SHP77 (cell line): Measurements from ENCODE around the gene TTC39A.

Experiments
- DNase-seq, 2 experiments: peaks; one replicate each; lab custom pipeline; 2025; lab: John Stamatoyannopoulos, UW

Gene TTC39A

DNA sequence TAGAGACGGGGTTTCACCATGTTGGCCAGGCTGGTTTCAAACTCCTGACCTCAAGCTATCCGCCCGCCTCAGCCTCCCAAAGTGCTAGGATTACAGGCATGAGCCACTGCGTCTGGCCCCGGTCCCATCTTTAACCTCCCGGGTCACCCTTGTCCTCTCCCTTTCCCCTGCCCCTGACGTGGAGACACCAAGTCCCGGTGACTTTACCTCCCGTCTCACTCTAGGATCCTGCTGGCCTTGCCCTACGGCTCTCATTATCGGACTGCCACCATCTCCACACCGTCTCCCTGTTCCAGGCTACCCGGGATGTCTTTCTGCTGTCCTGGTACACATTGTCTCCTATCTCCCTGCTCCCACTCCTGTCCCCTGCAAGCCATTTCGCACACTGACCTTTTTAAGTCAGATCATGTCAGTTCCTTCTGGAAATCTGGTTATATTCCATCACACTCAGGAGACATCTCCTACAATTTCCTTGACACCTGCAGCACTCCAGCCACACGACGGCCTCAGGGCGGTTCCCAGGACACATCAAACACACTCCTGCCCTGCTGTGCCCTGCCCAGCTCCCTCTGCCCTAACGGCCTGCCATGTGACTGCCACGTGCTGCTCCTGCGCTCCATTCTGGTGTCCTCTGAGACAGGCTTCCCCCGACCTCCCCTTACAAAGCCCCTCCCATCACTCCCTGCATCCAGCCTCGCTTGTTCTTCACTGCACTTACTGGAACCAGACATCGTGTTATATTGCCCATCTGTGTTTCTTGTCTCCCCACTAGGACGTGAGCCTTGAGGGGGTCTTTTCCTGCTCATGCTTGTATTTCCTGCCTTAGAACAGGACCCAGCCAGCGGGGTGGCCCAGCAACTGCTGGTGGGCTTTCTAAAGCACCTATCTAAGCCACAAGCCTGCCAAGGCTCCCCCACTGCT is 32.7 kb downstream of the TTC39A start:
- DNase-seq = no peak

DNA sequence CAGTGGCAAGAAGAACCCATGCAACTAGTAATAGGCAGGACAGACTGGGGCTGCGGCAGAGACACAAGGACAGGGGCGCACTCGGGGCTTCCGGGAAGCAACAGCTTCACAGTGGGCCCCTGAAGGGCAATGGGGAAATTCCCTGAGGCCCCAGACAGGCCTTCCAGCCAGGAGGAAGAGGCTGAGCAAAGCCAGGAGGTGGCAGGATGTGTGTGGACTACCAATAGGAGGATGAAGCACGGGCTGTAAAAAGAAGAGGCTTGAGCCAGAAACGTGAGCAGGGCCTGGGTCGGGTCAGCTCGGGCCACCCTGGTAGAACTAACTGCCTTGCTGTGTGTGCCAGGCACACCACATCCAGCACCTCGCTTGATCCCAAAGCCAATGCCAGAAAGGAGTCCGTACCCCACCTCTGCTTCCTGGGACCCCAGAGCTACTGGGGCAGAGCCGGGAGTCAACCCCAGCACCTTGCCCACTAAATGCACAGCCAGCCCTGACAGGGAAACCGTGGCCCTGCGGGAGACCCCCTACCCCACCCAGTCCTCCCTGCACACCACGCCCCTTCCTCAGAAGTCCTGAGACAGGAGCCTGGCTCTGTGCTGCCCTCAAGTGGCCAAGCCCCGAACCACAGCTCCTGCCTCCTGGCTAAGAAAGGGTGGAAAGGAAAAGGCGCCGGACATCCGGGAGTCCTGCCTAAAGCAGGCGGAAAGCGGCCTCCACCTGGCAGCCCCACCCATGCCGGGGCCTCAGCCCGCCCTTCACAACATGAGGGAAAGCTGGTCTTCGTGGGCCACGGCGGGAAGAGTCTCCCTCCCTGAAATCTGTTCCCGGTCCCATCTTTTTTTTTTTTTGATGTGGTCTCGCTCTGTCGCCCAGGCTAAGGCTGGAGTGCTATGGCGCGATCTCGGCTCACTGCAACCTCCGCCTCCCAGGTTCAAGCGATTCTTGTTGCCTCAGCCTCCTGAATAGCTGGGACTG is 33.7 kb downstream of the TTC39A start:
- DNase-seq = peak; percentile 74 to 79

DNA sequence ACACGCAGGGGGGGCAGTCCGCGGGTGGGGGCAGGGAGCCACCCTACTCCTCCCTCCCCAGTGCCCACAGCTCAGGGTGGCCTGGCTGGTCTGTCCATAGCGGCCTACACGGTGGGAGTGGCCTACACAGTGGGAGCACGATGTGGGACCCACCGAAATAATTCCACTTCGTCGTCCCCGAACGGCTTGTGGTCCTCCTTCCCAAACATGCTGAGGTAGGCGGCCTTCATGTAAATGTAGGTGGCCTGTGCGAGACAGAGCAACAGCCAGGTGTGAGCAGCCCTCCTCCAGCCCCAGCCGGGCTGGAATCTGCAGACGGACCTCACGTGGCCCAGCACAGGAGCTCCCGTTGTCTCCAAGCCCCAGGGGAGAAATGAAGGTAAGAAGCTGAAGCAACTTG is 34.4 kb downstream of the TTC39A start:
- no peak for DNase-seq

DNA sequence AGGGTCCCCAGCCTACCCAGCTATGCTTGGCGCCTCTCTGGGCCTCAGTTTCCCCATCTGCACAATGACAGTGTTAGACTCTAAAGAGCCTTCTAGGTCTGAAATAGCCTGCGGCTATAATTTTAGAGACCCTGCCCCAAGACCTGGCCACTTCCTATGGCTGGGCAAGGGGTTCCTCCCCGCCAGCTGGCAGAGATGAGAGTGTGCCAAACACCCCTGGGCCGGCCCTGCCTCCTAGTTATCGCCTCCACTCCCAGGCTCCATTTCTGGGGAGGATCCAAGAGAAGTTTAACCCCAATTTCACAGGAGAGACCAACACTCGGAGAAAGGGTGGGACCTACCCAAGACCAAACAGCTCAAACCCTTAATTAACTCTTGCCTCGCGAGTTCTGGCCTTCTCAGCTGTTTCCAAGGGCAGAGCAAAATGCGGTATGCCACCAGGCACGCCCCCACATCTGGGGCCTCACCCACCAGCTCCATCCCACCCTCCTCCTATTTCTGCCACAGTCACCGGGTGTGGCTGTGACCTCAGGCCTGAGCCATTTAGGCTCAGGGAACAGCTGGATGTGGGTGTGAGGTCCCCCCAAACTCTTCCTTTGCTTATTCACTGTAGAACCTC is 35.7 kb downstream of the TTC39A start:
- no peak for DNase-seq

DNA sequence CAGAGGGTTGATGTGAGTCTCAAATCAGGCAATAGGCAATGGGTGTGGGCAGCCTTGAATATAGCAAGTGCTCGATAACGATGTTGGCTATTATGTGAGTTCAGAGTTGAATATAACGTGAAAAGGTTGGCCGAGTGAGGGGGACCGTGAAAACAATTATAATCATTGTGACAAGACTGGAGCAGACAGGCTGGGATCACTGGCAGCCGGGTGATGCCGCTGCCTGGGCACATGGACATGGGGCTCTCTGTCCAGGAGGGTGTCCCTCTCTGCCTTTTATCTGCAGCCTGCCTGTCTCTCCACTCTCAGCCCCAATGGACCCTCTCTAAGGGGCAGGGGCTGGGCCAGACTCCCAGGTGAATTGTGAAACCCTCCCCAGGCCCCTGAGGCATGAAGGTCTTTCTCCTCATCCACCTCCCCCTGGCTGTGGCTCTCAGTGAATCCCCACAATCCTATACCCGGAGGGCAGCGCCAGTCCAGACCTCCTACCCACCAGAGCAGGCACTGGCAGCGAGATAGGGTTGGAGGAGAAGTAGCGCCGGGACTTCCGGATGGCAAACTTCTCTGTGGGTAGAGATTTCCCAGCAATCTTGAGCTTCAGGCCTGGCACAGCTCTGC is 36.4 kb downstream of the TTC39A start:
- DNase-seq = no peak

DNA sequence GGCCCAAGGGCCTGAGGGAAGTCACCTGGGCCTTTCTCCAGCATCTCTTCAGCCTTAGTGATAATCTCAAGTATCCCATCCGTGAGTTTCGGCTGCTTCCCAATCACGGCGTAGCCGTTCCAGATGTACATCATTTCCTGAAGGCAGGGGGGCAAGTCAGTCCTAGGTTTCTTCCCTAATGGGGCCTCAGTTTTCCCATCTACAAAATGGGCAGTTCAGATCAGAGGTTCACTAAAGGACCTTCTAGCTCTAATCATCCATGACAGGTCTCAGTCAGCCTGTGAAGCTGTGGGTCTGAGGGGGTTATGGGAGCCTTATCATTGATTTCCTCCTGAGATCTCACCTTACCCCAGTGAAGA is 39.9 kb downstream of the TTC39A start:
- no peak for DNase-seq

DNA sequence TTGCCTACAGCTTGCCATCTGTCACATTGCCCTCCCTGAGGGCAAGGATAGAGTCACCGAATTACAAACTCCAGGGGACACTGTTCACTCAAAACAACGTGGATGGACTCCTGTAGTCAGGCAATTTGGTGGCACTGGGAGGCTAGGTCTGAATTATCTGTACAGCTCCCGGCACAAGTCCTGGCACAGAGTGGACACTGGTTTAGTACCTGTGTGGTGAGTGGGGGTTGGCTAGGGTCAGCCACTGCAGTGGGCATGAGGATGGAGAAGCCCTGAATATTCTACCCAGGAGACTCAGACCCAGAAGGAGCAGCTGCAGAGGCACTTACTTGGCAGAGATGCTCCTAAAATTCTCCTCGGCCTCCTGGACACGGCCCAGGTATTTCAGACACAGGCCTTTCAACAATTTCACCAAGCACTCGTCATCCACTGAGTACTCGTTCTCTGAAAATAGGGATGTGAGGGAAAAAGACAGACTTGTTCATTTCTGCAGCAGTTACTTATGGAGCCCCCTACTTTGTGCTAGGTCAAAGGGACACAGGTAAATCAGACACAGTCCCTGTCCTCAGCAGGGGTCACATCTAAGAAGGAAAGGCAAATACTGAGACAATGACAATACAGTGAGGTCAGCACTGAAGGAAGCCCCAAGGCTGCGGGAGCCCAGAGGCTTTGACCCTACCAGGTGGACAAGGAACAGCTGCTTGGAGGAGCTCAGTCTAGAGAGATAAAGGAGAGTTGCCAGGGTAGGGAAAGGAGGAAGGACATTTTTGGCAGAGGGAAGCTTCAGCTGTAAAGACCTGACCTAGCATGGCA is 40.5 kb downstream of the TTC39A start:
- no peak for DNase-seq

DNA sequence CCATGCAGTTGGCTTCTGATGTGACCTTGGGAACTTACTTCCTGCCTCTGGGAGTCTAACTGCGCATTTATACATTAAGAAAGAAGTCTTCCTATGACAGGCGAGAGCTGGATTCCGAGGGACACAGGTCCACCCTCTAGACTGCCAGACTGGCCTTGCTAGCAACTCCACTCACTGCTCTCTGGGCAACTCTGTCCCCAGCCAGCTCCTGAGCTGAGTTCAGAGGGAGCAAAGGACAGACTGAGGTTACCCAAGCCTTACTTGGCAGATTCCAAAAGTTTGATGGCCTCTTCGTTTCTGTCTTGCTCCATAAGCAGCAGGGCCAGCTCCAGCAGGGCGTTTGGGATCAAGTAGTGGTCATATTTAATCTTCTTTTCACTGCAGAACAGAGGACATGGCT is 41.8 kb downstream of the TTC39A start:
- no peak for DNase-seq

DNA sequence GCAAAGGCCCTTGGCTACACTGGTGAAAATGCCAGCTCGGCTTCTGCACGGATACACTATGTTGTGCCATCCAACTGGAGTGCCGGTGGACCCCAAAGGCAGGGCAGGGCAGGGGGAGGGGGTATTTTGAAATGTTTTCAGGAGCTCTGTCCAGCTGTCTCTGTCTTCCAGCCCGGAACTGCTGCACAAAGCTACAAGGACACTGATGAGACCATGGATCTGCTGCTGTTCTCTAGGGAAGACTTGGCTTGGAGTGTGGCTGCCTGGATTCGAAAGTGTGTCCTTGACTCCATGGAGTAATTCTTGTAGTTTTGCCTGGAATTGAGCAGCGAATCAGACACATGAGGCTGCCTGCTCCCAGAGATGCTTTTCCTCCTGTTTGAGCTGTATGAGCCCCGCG is 42.4 kb downstream of the TTC39A start:
- DNase-seq = no peak

DNA sequence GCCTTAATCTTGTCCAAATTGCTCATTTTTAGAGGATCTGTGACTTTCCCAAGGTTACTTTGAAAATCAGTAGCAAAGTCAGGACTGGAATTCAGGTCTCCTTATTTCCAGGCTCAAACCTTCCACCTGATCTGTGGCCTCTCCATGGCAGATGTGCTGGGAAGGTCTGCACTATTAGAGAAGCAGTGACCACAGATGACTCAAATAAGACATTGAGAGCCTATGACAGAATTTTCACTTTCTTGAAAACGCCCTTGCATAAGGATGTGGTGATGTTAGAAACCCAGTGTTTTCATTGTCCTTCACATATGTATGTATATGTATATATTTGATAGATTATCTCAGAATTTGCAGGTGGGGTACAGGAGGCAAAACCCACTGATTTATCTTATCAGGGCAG is 45.3 kb downstream of the TTC39A start:
- DNase-seq = no peak

DNA sequence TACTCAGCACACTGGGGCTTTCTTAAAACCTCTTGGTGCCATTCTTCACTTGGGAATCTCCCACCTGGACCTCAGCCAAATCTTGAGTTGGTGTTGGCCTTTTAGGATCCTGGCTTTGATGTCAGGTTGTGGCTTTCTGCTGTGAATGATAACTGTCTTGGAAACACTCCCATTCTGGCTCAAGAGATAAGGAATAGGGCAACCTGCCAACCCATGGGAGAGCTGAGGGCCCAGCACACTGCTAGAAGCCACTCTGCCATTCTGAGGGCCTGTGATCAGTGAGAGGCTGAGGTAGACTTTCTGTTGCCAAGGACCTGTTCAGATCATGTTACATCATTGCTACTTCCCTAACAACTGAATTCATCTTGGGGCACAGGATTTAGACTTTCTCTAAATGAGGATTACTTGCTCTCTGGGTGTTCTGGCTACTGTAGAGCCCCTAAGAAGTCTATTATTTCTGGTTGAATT is 45.8 kb downstream of the TTC39A start:
- no peak for DNase-seq

DNA sequence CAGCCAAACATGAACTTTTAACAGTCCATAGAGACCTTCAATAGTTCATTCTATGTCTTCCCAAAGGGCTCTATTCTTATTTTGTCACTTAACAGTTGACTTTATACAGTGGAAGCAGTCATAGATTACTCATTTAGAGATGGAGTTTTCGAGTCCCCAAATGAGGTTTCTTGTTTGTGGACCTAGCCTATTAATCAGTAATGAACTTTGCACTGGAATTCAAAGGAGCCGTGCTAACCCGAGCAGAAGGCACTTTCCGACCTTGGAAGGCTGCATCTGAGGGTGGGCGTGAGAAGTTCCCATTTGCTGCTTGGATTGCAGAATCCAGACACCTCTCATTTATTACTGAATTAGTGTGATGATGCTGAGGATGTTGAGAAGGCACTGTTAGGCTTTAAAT is 46.4 kb downstream of the TTC39A start:
- no peak for DNase-seq

DNA sequence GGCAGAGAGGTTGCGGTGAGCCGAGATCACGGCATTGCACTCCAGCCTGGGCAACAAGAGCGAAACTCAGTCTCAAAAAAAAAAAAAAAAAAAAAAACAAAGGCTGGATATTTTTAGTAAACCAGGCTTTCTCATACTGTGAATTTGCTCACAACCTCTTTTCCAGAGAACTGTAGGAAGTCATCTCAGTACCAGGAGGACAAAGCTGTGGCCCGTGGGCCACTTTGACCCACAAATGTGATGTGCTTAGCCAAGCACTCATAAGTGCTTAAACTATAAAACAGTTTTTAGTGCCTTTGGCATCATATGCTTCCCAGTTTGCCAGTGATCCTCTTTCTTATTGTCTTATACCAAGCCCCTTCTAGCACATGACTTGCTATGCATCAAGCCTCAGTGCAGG is 47.8 kb downstream of the TTC39A start:
- DNase-seq = no peak

DNA sequence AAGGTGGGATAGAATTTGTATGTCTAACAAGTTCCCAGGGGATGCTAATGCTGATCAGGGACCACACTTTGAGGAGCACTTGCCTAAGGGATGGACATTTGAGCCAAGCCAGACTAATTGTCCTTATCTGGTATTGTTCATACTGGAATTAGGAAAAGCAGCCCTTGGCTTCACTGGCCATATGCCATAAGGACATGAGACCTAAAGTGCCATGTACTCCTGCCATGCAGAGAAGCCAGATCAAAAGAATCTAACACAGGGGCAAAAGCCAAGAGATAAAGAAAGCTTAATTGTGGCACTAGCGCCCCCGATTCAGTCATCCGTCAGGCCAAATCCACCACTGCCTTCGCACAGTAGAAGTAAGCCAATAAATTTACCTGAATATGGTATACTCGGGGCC is 48.6 kb downstream of the TTC39A start:
- no peak for DNase-seq

DNA sequence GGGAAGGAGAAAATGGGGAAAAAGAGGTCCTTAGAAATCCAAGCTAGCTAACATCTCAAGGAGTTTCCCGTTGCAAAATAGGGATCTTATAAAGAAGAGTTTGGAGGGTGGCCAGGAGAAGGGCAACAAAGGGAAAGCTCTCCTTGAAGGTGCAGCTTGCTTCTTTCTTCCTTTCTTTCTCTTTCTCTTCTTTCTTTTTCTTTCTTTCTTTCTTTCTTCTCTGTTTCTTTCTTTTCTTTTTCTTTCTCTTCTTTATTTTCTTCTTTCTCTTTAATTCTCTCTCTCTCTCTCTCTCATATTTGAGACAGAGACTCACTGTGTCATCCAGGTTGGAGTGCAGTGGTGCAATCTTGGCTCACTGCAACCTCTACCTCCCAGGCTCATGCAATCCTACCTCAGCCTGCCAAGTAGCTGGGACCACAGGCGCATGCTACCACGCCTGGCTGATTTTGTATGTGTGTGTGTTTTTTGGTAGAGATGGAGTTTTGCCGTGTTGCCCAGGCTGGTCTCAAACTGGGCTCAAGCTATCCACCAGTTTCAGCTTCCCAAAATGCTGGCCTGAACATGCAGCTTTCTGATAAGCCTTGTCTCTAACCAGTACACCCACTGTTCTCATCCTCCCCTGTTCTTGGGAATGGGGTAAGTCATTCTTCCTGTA is 49.9 kb downstream of the TTC39A start:
- no peak for DNase-seq

DNA sequence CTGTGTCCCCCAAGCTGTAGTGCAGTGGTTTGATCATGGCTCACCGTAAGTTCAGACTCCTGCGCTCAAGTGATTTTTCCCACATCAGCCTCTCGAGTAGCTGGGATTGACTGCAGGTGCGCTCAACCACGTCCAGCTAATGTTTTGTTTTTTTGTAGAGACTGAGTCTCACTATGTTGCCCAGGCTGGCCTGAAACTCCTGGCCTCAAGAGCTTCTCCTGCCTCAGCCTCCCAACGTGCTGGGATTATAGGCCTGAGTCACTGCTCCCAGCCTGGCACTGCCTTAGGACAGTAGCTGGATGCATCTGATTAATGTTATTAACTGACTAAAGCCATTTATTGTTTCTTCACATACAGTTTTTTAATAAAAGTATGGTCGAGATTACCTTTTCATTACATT is 54.1 kb downstream of the TTC39A start:
- DNase-seq = no peak

DNA sequence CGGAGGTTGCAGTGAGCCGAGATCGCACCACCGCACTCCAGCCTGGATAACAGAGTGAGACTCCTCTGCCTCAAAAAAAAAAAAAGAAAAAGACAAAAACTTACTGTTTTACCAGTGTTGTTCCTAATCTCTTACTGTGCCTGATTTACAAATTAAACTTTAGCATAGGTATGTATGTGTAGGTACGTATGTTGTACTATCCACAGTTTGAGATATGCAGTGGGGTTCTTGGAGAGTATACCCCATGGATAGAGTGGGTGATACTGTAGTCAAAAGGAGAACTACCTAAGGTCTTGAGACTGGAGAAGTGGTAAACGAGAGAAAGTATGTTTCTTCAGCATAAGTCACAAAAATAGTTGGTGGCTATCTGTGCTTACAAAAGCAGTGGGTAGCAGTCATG is 55.7 kb downstream of the TTC39A start:
- no peak for DNase-seq

DNA sequence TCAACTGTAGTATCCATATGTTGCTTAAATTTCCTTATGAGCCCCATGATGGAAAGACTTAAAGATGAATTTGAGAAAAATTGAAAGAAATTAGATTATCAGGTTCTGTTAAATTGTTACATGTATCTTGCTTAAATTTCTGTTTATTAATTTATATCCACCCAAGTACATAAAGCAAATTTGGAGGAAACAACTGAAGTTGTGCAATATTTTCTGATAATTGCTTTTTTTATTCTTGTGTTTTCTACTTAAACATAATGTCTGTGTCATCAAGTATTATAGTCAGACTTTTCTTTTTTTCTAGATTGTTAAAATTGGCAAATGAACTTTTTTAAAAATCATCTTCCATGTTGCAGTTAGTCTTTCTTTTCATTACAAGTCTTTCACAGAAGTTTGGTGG is 57.4 kb downstream of the TTC39A start:
- no peak for DNase-seq

DNA sequence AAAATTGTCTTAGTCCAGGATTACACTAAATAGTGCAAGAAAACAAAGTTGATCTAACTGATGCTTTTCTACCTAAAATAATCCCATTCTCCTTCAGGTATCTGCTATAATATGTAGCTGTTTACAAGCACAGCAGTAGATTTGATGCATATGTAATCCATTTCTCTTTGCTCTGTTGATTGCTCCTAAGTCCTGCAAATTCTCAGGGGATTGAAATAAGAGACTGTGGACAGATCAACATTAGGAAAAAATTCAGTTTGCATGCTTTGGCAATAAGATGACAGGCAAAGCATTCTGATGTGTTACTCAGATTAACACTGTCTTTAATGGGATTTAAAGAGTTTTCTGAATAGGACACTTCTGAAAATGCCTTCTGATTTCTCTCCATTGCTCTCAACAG is 59.6 kb downstream of the TTC39A start:
- no peak for DNase-seq

DNA sequence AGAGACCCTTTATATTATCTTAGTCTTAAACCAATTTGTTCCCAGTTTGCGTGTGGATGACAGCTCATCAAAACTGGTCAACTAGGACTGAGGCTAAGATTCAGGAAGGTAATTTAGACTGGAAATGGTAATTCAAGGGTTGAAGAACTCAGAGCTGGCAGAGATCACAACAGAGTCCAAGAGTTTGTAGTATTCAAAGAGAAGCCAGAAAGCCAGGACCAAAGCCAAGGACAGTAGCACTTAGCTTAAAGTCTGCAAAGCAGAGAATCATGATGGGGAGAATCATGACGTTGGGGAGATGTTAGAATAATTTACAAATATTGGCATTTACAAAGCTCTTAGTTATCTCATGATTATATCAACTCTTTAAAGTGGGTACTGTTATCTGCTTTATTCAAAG is 61.7 kb downstream of the TTC39A start:
- no peak for DNase-seq

DNA sequence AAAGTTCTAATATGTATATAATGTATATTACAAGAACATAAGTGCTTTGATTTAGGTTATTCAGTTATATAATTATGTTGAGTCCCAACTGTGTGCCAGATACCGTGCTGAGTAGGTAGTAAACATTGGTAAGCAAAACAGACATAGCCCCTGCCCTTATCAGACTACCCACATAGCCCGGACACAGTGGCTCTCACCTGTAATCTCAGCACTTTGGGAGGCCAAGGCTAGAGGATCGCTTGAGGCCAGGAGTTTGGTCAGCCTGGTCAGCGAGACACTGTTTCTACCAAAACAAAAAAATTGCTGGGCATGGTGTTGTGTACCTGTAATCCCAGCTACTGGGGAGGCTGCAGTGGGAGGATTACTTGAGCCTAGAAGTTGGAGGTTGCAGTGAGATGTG is 63.6 kb downstream of the TTC39A start:
- no peak for DNase-seq
